Smooth muscle cell (in vitro differentiated cells): ENCODE measurements around the gene FOXA3. TPM values are rescaled to one million over a fixed set of nuclear protein-coding genes. Genes with fewer than 3 reads are reported as not detected.

Source experiments
- DNase-seq: peaks from one replicate; lab custom pipeline; 2025; ENCODE audit not compliant: unreplicated experiment; lab: John Stamatoyannopoulos, UW
- H2AFZ ChIP-seq: fragments of 200-600 bp; sonication (generic); 2 replicates; pipeline ENCODE4 v1.6.0; 2016; ENCODE audit warnings: antibody characterized with exemption, low read depth, mild to moderate bottlenecking
- H3F3A ChIP-seq: fragments of 200-600 bp; sonication (generic); 2 replicates; pipeline ENCODE4 v1.6.0; 2017; ENCODE audit warnings: antibody characterized with exemption, low read depth
- H3K27ac ChIP-seq: fragments of 200-600 bp; sonication (generic); 2 replicates; pipeline ENCODE4 v1.5.1; 2016; ENCODE audit warnings: low read depth, mild to moderate bottlenecking
- H3K27me3 ChIP-seq: fragments of 200-600 bp; sonication (generic); 2 replicates; pipeline ENCODE4 v1.6.1; 2016; ENCODE audit warnings: low read depth, mild to moderate bottlenecking
- H3K36me3 ChIP-seq: fragments of 200-600 bp; sonication (generic); 2 replicates; pipeline ENCODE4 v1.5.1; 2016; ENCODE audit warnings: low read depth
- H3K4me1 ChIP-seq: fragments of 200-600 bp; sonication (generic); 2 replicates; pipeline ENCODE4 v1.5.1; 2016; ENCODE audit warnings: low read depth
- H3K4me2 ChIP-seq: fragments of 200-600 bp; sonication (generic); 2 replicates; pipeline ENCODE4 v1.6.0; 2016; ENCODE audit warnings: mild to moderate bottlenecking
- H3K4me3 ChIP-seq: fragments of 200-600 bp; sonication (generic); 2 replicates; pipeline ENCODE4 v1.5.1; 2016; ENCODE audit warnings: mild to moderate bottlenecking
- H3K79me2 ChIP-seq: fragments of 200-600 bp; sonication (generic); 2 replicates; pipeline ENCODE4 v1.6.0; 2016; ENCODE audit warnings: low read depth, mild to moderate bottlenecking
- H3K9ac ChIP-seq: fragments of 200-600 bp; sonication (generic); 2 replicates; pipeline ENCODE4 v1.6.0; 2016; ENCODE audit warnings: low read depth
- H3K9me3 ChIP-seq: fragments of 200-600 bp; sonication (generic); replicated peaks from 2 replicates; pipeline ENCODE4 v1.5.1; 2016; ENCODE audit warnings: low read depth
- H4K20me1 ChIP-seq: fragments of 200-600 bp; sonication (generic); 2 replicates; pipeline ENCODE4 v1.6.0; 2016; ENCODE audit warnings: low read depth
- CTCF ChIP-seq: fragments of 200-600 bp; sonication (generic); IDR thresholded peaks from 2 replicates; pipeline ENCODE4 v1.5.1; 2017; ENCODE audit warnings: borderline replicate concordance, mild to moderate bottlenecking, antibody characterized with exemption; ENCODE audit not compliant: insufficient read depth, poor library complexity, severe bottlenecking
- WGBS: methylation state at CpG from one replicate; pipeline ENCODE4 v1.1.7; 2016; ENCODE audit warnings: low lambda C conversion rate; 5-methylcytosine and 5-hydroxymethylcytosine counted together
- polyA plus RNA-seq: library from polyadenylated mRNA; unstranded; fragments of >200 nt; fragmentation: Nextera tagmentation; extraction: Ambion mirVana; gene quantifications from 2 replicates; pipeline ENCODE4 v1.2.1, GENCODE V29; 2016
- total RNA-seq: library from RNA; depleted of rRNA; stranded (reverse); fragments of >200 nt; gene quantifications from 2 replicates; pipeline ENCODE4 v1.2.3, GENCODE V29; 2014

The FOXA3 gene
- total and polyA plus RNA-seq, 2 experiments from 2014 or later: 0.50 to 0.76 TPM

- Histone ChIP-seq H3K9ac (no peak within 1 kb of the TSS), H3K36me3 (no peaks in the 10 kb centered on the region), H3K4me1 (no peaks in the 10 kb centered on the region), H3K9me3 (no peaks in the 10 kb centered on the region), H3K27me3 (no peaks in the 10 kb centered on the region), H3K27ac (no peak within 1 kb of the TSS), H3K79me2 (no peaks in the 10 kb centered on the region), H3F3A (no peaks in the 10 kb centered on the region), H3K4me3 (no peak within 1 kb of the TSS), H4K20me1 (no peaks in the 10 kb centered on the region), H2AFZ (no peak within 1 kb of the TSS), H3K4me2 (no peak within 1 kb of the TSS)
- 76% methylated on average over 41 of the region's 44 CpGs for WGBS
- TF ChIP-seq CTCF: no peak
- DNase-seq: no peak
Measured at GRCh38 chr19:45913874-45914830, 50.0 kb downstream of the FOXA3 start, which contains the start of gene NANOS2. TSS of gene NANOS2 (minus strand) at chr19:45914778. CDS start at chr19:45914693, 85 bp downstream.

- no peak for TF ChIP-seq CTCF
- Histone ChIP-seq H3K4me2 (no peak overlapping the region), H3K27ac (no peak overlapping the region), H3K9ac (no peak overlapping the region), H2AFZ (no peak overlapping the region), H3K36me3 (no peaks in the 10 kb centered on the region), H4K20me1 (no peaks in the 10 kb centered on the region), H3K27me3 (no peaks in the 10 kb centered on the region), H3K79me2 (no peaks in the 10 kb centered on the region), H3K4me1 (no peaks in the 10 kb centered on the region), H3F3A (no peaks in the 10 kb centered on the region), H3K9me3 (no peaks in the 10 kb centered on the region), H3K4me3 (no peak overlapping the region)
- DNase-seq: no peak
- 65% methylated on average over 4 of the region's 4 CpGs for WGBS
Measured at GRCh38 chr19:45917421-45918091, 53.4 kb downstream of the FOXA3 start.

GRCh38 chr19:45918721-45919120, 54.6 kb downstream of the FOXA3 start:
- Histone ChIP-seq H3K27ac (no peak overlapping the region), H3K9ac (no peak overlapping the region), H3K79me2 (no peaks in the 10 kb centered on the region), H3K4me1 (no peaks in the 10 kb centered on the region), H3K36me3 (no peaks in the 10 kb centered on the region), H3K27me3 (no peaks in the 10 kb centered on the region), H3F3A (no peaks in the 10 kb centered on the region), H3K9me3 (no peaks in the 10 kb centered on the region), H3K4me2 (no peak overlapping the region), H2AFZ (no peak overlapping the region), H3K4me3 (no peak overlapping the region), H4K20me1 (no peaks in the 10 kb centered on the region)
- no peak for TF ChIP-seq CTCF
- WGBS: 80% methylated on average over 4 of the region's 4 CpGs
- no peak for DNase-seq
